MG63 (cell line): ENCODE data around the gene C12orf56. TPM values are rescaled to one million over a fixed set of nuclear protein-coding genes. Genes with fewer than 3 reads are reported as not detected.

ENCODE experiments used
- DNase-seq: peaks from one replicate; pipeline ENCODE4 v3.0.0-alpha.2; 2020
- H3K27me3 ChIP-seq: fragments of 250-450 bp; sonication (Bioruptor Pico); 2 replicates; pipeline ENCODE4 v1.5.1; 2020; ENCODE audit warnings: mild to moderate bottlenecking, moderate library complexity
- H3K36me3 ChIP-seq: fragments of 250-450 bp; sonication (Bioruptor Pico); 2 replicates; pipeline ENCODE4 v1.5.1; 2020; ENCODE audit warnings: mild to moderate bottlenecking, moderate library complexity
- H3K4me3 ChIP-seq: fragments of 250-450 bp; sonication (Bioruptor Pico); 2 replicates; pipeline ENCODE4 v1.5.1; 2020; ENCODE audit warnings: mild to moderate bottlenecking, moderate library complexity
- H3K9me3 ChIP-seq: fragments of 250-450 bp; sonication (Bioruptor Pico); 2 replicates; pipeline ENCODE4 v1.5.1; 2020; ENCODE audit warnings: mild to moderate bottlenecking, moderate library complexity
- total RNA-seq: library from RNA; depleted of rRNA; stranded (reverse); fragments of >200 nt; shearing (Covaris generic); gene quantifications from 2 replicates; pipeline ENCODE4 v1.2.3, GENCODE V29; 2014; ENCODE audit warnings: low replicate concordance

C12orf56 gene
- total RNA-seq, 1 experiment from 2014 or later, result 0.26 TPM

DNA sequence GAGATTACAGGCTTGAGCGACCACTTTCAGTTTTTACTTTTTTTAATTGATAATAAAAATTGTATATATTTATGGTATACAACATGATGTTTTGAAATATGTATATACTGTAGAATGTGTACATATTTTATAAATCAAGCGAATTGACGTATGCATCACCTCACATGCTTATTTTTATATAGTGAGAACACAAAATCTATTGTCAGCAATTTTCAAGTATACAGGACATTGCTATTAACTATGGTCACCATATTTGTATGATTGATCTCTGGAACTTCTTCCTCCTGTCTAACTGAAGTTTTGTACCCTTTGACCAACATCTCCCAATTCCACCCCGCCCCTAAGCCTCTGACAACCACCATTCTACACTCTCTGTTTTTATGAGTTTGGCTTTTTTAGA is 112.1 kb downstream of the C12orf56 start:
- H3K27me3 ChIP-seq, result no peaks in the 10 kb centered on the region
- no peak overlapping the region for H3K4me3 ChIP-seq
- no peaks in the 10 kb centered on the region for H3K36me3 ChIP-seq
- H3K9me3 ChIP-seq, result no peaks in the 10 kb centered on the region
- no peak for DNase-seq

DNA sequence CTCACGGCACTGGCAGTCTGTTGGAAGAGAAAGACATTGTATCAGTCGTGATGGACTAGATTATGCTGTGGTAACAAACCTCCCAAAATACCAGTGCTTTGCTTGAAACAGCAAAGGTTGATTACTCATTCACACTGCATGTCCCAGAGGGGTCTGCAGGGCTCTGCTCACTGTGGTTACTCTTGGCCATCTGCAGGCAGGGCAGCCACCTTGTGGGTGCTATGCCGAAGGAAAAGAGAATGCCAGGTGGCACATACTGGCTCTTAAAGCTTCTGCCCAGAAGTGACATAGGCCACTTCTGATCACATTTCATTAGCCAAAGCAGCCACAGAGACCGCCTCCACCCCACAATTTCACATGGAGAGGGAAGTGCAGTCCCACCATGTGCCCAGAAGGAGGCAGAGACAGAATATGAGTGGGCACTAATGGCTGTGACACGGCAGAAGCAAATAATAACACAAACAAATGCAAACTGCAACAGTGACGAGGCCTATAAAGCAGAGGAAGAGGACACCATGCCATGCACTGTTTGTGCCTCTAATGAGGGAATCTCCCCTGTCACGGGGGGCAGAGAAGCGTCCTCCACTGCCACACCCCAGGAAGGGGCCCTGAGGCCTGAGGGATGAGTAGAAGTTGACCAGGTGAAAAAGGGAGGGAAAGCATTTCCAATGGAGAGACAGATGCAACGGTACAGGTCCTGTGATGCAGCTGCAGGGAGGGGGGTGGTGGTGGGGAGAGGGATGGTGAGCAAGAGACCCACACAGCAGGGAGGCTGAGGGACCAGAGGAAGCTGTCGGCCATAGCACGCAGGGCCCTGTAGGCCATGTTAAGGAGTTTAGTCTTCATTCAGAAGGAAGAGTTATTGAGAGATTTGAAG is 116.8 kb downstream of the C12orf56 start:
- no peaks in the 10 kb centered on the region for H3K27me3 ChIP-seq
- H3K4me3 ChIP-seq, result no peak overlapping the region
- no peak for DNase-seq
- no peaks in the 10 kb centered on the region for H3K9me3 ChIP-seq
- no peaks in the 10 kb centered on the region for H3K36me3 ChIP-seq

DNA sequence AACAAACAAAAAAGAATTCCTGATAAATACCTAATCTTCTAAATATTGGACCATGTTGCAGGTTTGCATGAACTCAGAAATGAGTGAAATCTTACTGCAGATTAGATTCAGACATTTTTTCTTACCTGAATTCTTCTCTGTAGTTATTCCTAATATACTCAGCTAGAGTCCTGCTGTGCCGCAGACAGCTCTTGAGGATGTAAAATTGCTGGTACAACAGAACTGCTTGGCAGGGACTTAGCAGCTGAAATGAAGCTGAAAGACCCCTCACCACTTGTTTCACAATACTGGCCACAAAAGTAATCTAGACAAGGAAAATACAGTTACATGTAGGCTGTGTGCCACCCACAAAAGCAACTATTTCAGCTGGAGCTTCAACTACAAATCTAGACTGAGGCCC is 120.1 kb downstream of the C12orf56 start:
- Histone ChIP-seq H3K9me3 (no peaks in the 10 kb centered on the region), H3K27me3 (no peaks in the 10 kb centered on the region), H3K4me3 (no peak overlapping the region), H3K36me3 (no peaks in the 10 kb centered on the region)
- DNase-seq, result no peak

DNA sequence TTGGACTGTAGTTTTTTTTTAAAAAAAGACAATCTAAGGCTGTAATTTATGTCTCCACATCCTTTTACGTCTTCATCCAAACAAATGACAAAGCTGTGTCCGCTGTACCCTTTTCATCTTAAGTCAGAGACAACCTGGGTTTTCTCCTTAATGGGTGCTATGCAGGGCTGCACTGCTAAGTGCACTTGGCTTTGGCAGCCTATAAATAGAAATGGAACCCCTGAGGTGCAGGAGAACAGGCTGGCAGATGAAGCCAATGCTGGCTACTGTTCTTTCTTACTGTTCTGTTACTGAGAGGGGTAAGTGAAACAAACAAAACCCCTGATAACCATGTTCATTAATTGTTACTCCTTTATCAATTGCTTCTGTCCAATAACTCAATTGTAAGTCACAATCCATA is 121.4 kb downstream of the C12orf56 start:
- DNase-seq, result no peak
- H3K27me3 ChIP-seq, result no peaks in the 10 kb centered on the region
- H3K36me3 ChIP-seq, result no peaks in the 10 kb centered on the region
- H3K9me3 ChIP-seq, result no peaks in the 10 kb centered on the region
- H3K4me3 ChIP-seq, result no peak overlapping the region

DNA sequence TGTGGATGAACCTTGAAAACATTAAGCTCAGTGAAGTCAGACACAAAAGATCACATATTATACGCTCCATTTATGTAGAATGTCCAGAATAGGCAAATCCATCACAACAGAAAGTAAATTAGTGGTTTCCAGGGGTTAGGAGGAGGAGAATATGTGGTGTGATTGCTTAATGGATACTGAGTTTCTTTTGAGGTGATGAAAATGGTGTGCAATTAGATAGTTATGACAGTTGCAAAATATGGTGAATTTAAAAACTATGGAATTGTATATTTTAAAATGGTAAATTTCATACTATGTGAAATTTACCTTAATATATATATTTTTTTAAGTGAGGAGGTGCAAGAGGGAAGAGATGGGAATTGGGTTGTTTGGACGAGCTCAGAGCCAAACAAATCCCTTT is 122.1 kb downstream of the C12orf56 start:
- DNase-seq, result no peak
- no peaks in the 10 kb centered on the region for H3K36me3 ChIP-seq
- H3K27me3 ChIP-seq, result no peaks in the 10 kb centered on the region
- no peak overlapping the region for H3K4me3 ChIP-seq
- no peaks in the 10 kb centered on the region for H3K9me3 ChIP-seq

DNA sequence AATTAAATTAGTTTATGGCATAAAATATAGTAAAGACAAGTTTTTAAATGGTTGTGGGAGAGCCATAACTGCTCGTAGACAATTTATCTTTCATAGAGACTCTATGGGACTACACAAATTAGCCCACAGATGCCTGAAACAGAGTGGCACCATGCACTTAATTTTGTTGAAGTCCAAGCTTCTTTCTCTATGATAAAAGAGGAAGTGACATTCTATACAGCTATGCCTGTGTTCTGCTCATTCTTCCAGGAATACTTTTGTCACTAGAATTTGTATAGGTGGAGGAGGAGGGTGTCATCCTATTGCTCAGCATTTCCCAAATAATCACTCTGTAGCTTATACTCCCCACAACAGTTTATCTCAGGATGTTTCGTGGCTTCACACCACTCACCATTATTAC is 124.7 kb downstream of the C12orf56 start:
- Histone ChIP-seq H3K9me3 (no peaks in the 10 kb centered on the region), H3K36me3 (no peaks in the 10 kb centered on the region), H3K27me3 (no peaks in the 10 kb centered on the region), H3K4me3 (no peak overlapping the region)
- DNase-seq, result no peak

DNA sequence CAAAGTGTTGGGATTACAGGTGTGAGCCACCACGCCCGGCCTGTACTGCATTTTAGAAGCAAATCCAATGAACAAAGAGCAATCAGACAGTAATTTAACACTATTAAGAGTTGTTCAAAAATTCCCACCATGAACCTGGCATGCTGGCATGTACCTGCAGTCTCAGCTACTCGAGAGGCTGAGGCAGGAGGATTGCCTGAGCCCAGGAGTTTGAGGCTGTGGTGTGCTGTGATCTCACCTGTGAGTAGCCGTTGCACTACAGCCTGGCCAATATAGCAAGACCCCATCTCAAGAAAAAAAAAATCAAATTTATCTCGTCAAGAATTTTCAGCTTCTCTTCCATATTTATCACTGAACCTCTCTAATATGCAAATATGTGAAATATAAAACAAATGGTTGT is 128.7 kb downstream of the C12orf56 start:
- no peaks in the 10 kb centered on the region for H3K9me3 ChIP-seq
- no peak for DNase-seq
- no peaks in the 10 kb centered on the region for H3K27me3 ChIP-seq
- H3K36me3 ChIP-seq, result no peaks in the 10 kb centered on the region
- no peak overlapping the region for H3K4me3 ChIP-seq

DNA sequence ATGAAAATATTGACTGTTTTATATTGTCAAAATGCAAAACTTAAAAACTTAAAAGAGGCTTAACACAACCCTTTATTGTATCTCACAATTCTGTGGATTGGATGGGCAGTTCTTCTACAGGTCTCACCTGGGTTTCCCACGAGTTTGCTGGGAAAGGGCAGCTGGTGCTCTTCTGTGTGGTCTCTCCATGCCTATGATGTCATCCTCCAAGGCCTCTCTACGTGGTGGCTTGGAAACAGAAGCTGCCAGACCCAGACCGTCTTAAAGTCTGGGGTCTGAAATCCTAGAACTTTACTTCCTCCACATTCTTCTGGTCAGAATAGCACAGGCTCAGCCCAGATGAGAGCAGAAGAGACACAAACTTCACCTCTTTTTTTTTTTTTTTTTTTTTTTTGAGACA is 132.0 kb downstream of the C12orf56 start:
- Histone ChIP-seq H3K36me3 (no peaks in the 10 kb centered on the region), H3K27me3 (no peaks in the 10 kb centered on the region), H3K4me3 (no peak overlapping the region), H3K9me3 (no peaks in the 10 kb centered on the region)
- DNase-seq, result no peak

DNA sequence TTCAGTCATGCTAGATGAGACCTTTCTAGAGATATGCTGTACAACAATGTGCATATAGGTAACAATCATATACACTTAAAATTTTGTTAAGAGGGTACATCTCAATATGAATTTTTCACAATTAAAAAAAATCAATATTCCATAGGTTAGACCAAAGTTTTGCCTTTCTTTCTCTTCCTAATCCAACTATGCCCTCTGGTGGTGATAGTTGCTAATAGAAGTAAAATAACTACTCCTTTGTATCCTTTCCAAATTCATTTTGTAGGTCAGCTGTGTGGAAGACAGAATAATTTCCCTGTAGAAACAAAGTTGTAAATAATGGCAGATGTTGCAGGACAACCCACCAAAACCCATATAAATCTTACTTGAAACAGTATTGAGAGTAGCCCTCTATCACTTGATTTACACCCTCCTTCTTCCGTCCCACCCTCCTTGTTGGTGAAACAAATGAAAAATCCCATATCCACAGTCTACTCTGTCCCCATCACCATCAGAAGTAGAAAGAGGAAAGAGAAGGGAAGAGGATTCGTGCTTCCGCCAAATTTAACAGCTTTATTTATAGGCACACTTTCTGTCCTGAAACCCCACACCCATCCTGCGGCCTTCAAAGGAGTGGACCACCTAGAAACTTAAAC is 134.3 kb downstream of the C12orf56 start:
- Histone ChIP-seq H3K4me3 (no peak overlapping the region), H3K9me3 (no peaks in the 10 kb centered on the region), H3K36me3 (no peaks in the 10 kb centered on the region), H3K27me3 (no peaks in the 10 kb centered on the region)
- DNase-seq, result no peak

DNA sequence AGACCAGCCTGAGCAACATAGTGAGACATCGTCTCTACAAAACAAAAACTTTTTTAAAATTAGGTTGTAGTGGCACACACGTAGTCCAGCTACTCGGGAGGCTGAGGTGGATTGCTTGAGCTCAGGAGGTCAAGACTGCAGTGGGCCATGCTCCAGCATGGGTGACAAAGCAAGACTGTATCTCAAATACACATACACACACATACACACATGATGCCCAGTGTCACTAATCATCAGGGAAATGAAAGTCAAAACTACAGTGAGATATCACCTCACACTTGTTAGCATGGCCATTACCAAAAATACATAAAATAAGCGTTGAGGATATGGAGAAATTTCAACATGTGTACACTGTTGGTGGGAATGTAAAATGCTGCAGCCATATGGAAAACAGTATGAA is 135.3 kb downstream of the C12orf56 start:
- H3K27me3 ChIP-seq, result no peaks in the 10 kb centered on the region
- no peaks in the 10 kb centered on the region for H3K36me3 ChIP-seq
- DNase-seq, result no peak
- H3K4me3 ChIP-seq, result no peak overlapping the region
- no peaks in the 10 kb centered on the region for H3K9me3 ChIP-seq

DNA sequence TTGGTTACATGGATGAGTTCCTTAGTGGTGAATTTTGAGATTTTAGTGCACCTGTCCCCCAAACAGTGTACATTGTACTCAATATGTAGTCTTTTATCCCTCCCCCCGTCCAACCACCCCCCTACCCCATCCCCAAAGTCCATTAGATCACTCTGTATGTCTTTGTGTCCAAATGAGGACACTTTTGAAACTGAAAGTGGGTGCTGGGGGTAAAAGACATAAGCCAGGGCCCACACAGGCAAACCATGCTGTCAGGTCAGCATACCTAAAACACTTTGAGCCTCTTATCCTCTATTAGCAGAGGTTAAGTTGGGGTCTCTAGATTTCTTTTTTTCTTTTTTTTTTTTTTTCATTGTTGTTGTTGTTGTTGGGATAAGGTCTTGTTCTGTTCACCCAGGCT is 137.2 kb downstream of the C12orf56 start:
- no peak for DNase-seq
- H3K36me3 ChIP-seq, result no peaks in the 10 kb centered on the region
- H3K27me3 ChIP-seq, result no peaks in the 10 kb centered on the region
- H3K9me3 ChIP-seq, result no peaks in the 10 kb centered on the region
- H3K4me3 ChIP-seq, result no peak overlapping the region

DNA sequence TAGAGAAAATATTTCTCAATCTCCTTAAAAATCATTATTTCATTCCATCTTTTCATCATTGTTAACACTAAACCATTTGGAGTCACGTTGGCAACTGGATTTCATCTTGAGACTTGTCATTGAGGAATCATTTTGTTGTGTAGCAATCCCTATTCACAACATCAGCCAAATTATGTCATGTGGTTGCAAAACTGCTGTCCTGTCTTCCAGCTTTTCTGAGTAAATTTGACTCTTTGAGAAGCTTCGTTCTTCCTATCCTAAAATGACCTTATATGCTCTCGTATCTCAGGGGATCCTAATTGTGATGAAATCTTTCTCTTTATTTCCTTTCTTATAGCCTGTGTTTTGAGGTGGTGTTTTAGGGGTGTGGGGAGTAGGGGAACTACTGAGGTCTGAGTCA is 137.9 kb downstream of the C12orf56 start:
- no peak overlapping the region for H3K4me3 ChIP-seq
- H3K27me3 ChIP-seq, result no peaks in the 10 kb centered on the region
- no peaks in the 10 kb centered on the region for H3K36me3 ChIP-seq
- no peak for DNase-seq
- no peaks in the 10 kb centered on the region for H3K9me3 ChIP-seq

DNA sequence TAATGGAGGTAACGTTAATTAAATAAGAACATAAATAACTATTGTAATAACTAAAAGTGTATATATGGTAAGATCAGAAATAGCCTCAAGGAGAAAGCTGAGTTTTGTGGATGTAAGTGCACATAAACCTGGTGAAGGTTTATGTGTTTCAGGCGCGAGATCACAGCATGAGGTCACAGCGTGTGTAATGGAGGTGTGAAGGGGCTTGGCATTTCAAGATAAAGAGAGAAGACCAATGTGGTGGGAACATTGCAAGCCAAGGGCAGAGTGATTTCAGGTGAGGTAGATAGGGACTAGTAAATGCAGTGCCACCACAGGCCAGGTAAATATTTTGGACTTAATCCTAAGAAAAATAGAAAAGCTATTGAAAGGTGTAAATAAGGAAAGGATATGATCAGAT is 146.7 kb downstream of the C12orf56 start:
- H3K4me3 ChIP-seq, result no peak overlapping the region
- no peaks in the 10 kb centered on the region for H3K27me3 ChIP-seq
- H3K9me3 ChIP-seq, result no peaks in the 10 kb centered on the region
- DNase-seq, result no peak
- H3K36me3 ChIP-seq, result no peaks in the 10 kb centered on the region

DNA sequence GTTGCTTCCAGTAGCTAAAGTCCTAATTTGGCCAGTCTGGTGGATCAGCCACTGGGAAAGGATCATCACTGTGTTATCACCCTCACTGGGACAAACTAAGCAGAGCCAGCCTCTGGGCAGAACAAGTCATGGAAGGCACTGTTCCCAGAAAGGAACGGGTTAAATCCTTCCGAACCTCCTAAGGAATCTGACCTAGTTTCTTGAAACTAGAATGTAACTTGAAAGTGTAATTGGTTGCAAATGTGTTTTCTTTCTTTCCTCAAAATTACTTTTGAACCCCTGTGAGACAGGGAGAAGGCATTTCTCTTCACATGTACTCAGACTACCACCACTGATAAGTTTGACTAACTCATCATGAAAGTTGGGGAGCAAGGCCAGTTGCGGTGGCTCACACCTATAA is 149.8 kb downstream of the C12orf56 start:
- H3K36me3 ChIP-seq, result no peaks in the 10 kb centered on the region
- no peaks in the 10 kb centered on the region for H3K9me3 ChIP-seq
- H3K4me3 ChIP-seq, result no peak overlapping the region
- H3K27me3 ChIP-seq, result no peaks in the 10 kb centered on the region
- no peak for DNase-seq

DNA sequence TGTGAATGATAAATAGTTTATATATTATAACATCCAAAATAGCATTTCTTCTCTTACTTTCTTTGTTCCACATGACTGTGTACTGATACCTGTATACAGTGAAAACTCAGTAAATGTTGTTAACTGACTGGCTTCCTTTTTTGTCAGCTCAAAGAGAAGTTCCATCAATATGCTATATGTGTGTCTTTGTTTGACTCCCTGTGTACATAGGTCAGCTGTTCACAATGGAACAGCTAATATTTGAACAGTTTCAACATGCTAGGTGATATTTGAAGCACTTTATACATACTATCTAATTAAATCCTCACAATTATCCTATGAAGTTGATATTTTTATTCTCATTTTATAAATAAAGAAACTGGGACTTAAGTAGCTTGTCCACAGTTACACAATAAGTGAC is 153.2 kb downstream of the C12orf56 start:
- H3K27me3 ChIP-seq, result no peaks in the 10 kb centered on the region
- no peaks in the 10 kb centered on the region for H3K9me3 ChIP-seq
- H3K36me3 ChIP-seq, result no peaks in the 10 kb centered on the region
- H3K4me3 ChIP-seq, result no peak overlapping the region
- no peak for DNase-seq

DNA sequence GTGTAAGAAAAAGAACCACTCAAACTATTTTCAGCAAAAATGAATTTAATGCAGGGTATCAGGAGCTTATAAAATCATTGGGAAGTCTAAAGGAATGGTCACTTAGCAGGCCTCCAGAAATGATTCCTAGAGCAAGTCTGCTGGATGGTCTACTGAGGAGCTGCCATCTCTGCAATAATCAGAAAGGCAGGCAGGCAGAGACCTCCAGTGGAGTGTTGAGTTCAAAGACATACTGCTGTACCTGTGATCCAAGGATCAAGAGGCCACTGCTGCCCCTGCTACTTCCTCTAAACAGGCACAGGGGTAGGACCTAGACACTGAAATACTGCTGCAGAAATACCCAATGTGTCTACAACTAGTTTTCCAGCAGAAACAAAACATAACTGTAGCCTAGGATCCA is 154.0 kb downstream of the C12orf56 start:
- no peak overlapping the region for H3K4me3 ChIP-seq
- H3K36me3 ChIP-seq, result no peaks in the 10 kb centered on the region
- H3K9me3 ChIP-seq, result no peaks in the 10 kb centered on the region
- no peaks in the 10 kb centered on the region for H3K27me3 ChIP-seq
- DNase-seq, result no peak

DNA sequence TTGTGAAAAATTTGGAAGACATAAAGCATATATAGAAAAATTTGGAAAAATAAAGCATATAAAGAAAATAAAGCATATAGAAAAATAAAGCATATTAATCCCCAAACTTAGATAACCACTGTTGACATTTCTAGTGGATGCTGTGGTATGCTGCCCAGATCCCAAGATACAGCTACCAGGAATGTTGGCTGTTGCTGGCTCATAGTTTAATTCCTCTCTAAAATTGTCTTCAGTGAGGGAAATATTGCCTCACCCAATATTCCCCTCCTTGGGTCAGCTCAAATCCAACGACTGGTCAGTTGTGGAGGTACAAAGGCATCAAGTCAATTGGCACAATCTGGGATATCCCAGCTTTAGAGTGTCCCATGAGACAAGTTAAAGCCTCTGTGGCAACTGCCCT is 158.4 kb downstream of the C12orf56 start:
- no peak overlapping the region for H3K4me3 ChIP-seq
- H3K9me3 ChIP-seq, result no peaks in the 10 kb centered on the region
- no peaks in the 10 kb centered on the region for H3K36me3 ChIP-seq
- no peak for DNase-seq
- no peaks in the 10 kb centered on the region for H3K27me3 ChIP-seq

DNA sequence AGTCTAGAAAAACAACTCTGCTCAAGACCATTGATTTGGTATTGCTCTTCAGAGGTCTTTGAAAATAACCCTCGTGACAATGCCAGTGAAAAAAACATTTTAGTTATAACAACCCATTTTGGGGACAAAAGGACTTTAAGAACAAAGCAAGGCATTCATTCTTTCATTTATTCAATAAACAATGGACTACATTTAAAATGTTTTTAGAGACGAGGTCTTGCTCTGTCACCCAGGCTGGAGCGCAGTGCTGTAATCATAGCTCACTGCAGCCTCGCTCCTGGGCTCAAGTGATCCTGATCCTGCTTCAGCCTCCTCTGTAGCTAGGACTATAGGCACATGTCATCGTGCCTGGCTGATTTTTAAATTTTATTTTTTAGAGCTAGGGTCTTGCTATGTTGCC is 160.8 kb downstream of the C12orf56 start:
- DNase-seq, result no peak
- Histone ChIP-seq H3K36me3 (no peaks in the 10 kb centered on the region), H3K4me3 (no peak overlapping the region), H3K9me3 (no peaks in the 10 kb centered on the region), H3K27me3 (no peaks in the 10 kb centered on the region)
